ENCODE data around the gene MTMR11. TPM values are rescaled to one million over a fixed set of nuclear protein-coding genes. Genes with fewer than 3 reads are reported as not detected.
"Not testable (repeated sequence)": the region's sequence is repeated elsewhere in the genome, so short reads cannot be mapped to it uniquely, and the experiment has no call there.

MTMR11 gene, protein sequence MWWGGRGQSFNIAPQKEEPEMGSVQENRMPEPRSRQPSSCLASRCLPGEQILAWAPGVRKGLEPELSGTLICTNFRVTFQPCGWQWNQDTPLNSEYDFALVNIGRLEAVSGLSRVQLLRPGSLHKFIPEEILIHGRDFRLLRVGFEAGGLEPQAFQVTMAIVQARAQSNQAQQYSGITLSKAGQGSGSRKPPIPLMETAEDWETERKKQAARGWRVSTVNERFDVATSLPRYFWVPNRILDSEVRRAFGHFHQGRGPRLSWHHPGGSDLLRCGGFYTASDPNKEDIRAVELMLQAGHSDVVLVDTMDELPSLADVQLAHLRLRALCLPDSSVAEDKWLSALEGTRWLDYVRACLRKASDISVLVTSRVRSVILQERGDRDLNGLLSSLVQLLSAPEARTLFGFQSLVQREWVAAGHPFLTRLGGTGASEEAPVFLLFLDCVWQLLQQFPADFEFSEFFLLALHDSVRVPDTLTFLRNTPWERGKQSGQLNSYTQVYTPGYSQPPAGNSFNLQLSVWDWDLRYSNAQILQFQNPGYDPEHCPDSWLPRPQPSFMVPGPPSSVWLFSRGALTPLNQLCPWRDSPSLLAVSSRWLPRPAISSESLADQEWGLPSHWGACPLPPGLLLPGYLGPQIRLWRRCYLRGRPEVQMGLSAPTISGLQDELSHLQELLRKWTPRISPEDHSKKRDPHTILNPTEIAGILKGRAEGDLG
- 10 to 100 TPM; 18.4 to 23.7 TPM for total RNA-seq
- long read RNA-seq, donor 1, transcript MTMR11-202 (17 exons, 2,827 nt) = major isoform, 5 of 8 reads
- long read RNA-seq, donor 1, partial matches to known transcripts = 2 of 8 reads
- long read RNA-seq, donor 1, other reads (novel, unspliced or antisense) = 1 of 8 reads
- long read RNA-seq, donor 2, transcript MTMR11-202 (17 exons, 2,827 nt) = major isoform, 7 of 19 reads
- long read RNA-seq, donor 2, partial matches to known transcripts = 8 of 19 reads
- long read RNA-seq, donor 2, other reads (novel, unspliced or antisense) = 4 of 19 reads

DNA sequence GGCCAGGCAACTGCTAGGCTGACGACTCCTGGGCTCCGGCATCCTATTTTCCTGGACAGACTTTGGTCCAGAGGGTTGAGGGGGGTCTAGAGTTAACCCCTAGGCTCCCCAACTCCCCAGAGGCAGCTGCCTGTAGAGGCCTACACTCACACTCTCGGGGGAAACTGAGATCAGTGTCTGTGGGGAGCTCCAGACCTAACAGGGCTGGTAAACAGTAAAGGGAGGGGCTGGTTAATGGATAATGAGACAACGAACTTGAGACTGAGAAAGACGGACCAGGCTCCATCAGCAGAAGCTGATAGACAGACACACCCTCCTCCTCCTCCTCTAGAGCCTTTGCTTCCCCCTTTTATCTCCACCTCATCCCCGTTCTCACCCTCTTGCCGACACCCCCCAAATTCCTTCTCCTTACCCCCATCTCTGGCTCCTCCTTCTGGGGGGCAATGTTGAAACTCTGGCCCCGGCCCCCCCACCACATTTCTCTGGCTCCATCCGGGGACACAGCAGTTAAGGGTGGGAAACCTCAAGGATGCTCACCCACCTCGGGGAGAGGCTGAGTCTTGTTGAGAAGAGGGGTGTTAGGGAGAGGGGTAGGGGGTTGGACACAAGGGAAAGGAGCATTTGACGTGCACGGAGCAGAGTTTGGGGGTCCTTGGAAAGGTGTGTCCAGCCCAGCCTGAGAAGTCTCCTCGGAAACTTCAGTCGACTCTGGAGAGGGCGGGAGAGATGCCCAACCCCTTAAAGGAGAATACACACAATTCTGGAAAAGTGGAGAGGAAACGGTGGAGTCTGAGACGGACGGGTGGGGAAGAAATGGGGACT lies at the start of gene MTMR11:
Gene MTMR11, minus strand, starts transcription at position 710 of the 822 bp plus-strand sequence. Its CDS starts 232 bp downstream, at position 478.
- intact Hi-C loops (cut with DNase I) = no loop called here
- peak; percentile 80 for DNase-seq (ENCODE audit: low spot score)

- no peak for DNase-seq (ENCODE audit: low spot score)
- intact Hi-C loops (cut with DNase I) = no loop called here
These were observed 43.4 kb upstream of the MTMR11 start for GRCh38 chr1:149979972-149980540.

- no peak for DNase-seq (ENCODE audit: low spot score)
- intact Hi-C loops (cut with DNase I) = no loop called here
These were observed 42.7 kb upstream of the MTMR11 start for GRCh38 chr1:149979245-149979971.

DNA sequence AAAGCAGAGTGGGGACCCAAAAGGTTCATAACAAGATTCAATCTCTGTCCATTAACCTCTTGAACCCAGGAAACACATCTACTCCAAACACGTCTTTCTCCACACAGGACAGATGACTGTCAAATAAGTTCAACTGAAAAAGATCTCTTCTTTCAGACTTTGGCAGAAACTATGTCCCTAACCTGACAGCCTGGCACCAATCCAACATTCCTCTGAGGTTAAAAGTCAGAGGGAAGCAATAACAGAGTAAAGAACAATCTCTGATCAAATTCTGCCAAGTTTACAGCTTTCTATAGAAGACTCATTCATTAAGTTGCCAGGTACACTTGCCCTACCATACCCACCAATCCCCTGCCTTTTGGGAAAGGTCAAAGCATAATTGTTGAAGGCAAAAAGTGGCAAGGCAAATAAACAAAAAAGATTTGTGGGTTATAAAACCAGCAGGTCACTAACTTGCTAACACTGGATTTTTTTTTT lies 41.9 kb upstream of the MTMR11 start:
- no peak for DNase-seq (ENCODE audit: low spot score)
- intact Hi-C loops (cut with DNase I) = no loop called here

DNA sequence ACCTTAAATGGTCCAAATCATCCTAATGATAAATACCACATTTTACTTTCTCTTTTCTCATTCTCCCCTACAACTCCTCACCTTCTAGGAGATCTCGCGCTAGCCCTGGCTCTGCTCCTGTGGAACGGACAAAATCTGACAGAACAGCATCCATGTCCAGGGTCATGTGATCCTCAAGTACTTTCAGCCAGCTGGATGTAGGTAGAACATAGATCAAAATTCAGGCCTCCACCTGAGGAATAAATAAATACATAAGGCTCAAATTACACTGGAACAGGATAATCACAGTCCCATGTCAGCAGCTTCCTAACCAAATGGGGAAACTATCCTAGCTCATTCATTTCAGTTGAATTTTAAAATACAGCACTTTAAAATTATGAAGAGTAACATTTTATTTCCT lies 40.7 kb upstream of the MTMR11 start:
- intact Hi-C loops (cut with DNase I) = no loop called here
- no peak for DNase-seq (ENCODE audit: low spot score)

GRCh38 chr1:149972547-149972946 lies 35.9 kb upstream of the MTMR11 start:
- intact Hi-C loops (cut with DNase I) = no loop called here
- no peak for DNase-seq (ENCODE audit: low spot score)

- intact Hi-C loops (cut with DNase I) = loop anchor here in 1 of 2 donors (1.0 to 10.0 kb wide), 2 partner anchors 86 to 197 kb away; no protein-coding TSS in a partner anchor
These were observed 31.0 kb upstream of the MTMR11 start for GRCh38 chr1:149967646-149968045.

DNA sequence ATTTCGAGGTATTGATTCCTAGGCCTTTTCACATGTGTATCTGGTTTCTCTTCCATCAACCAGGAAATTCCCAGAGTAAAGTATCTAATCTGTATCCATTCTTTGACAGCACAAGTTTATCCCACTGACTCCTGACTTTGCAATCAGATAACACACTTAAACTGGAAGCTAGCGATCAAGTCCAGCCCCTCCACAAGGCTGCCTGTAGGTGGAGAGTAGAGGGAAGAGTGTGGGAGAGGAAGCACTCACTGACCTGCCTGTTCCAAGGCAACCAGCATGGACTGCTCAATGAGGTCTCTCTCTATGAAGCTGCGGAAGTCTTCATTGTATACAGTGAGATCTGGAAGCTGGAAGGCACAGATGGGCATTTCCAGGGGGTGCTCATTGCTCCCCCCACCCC lies 30.4 kb upstream of the MTMR11 start:
- intact Hi-C loops (cut with DNase I) = loop anchor here in 1 of 2 donors (1.0 to 10.0 kb wide), 2 partner anchors 86 to 198 kb away; no protein-coding TSS in a partner anchor
- DNase-seq (ENCODE audit: low spot score) = no peak

More at GRCh38 chr1:149967646-149968045, 31.0 kb upstream of the MTMR11 start:
- DNase-seq (ENCODE audit: low spot score) = no peak

DNA sequence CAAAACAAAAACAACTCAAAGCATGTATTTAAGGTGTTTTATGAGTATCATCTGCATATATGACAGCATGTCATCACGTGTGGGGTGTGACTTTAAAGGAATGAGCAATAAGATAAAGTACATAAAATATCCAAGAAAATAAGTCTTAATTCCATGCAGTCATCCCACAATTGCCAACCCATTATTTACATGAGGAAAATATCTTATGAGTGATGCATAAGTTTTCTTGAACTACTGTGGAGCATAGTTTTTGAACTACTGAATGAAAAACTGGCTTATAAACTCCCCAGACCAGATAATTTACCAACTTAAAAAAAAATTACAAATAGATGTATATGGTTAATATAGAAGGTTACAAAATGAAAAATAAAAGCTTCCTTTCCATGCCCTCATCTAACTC lies 29.7 kb upstream of the MTMR11 start:
- no peak for DNase-seq (ENCODE audit: low spot score)
- intact Hi-C loops (cut with DNase I) = loop anchor here in 1 of 2 donors (10.0 kb wide), 1 partner anchor 198 kb away; no protein-coding TSS in a partner anchor

GRCh38 chr1:149965440-149965839 lies 28.8 kb upstream of the MTMR11 start:
- no peak for DNase-seq (ENCODE audit: low spot score)
- intact Hi-C loops (cut with DNase I) = loop anchor here in 1 of 2 donors (10.0 kb wide), 1 partner anchor 199 kb away; no protein-coding TSS in a partner anchor

GRCh38 chr1:149963358-149963757 lies 26.7 kb upstream of the MTMR11 start:
- DNase-seq (ENCODE audit: low spot score) = no peak
- intact Hi-C loops (cut with DNase I) = loop anchor here (5.0 to 10.0 kb wide), 3 partner anchors 201 to 224 kb away; no protein-coding TSS in a partner anchor

- intact Hi-C loops (cut with DNase I) = loop anchor here (5.0 to 10.0 kb wide), 3 partner anchors 202 to 225 kb away; no protein-coding TSS in a partner anchor
- no peak for DNase-seq (ENCODE audit: low spot score)
These were observed 26.1 kb upstream of the MTMR11 start for GRCh38 chr1:149962736-149963135.

GRCh38 chr1:149962039-149962647 lies 25.5 kb upstream of the MTMR11 start:
- intact Hi-C loops (cut with DNase I) = loop anchor here (5.0 to 10.0 kb wide), 3 partner anchors 203 to 225 kb away; no protein-coding TSS in a partner anchor
- no peak for DNase-seq (ENCODE audit: low spot score)

DNA sequence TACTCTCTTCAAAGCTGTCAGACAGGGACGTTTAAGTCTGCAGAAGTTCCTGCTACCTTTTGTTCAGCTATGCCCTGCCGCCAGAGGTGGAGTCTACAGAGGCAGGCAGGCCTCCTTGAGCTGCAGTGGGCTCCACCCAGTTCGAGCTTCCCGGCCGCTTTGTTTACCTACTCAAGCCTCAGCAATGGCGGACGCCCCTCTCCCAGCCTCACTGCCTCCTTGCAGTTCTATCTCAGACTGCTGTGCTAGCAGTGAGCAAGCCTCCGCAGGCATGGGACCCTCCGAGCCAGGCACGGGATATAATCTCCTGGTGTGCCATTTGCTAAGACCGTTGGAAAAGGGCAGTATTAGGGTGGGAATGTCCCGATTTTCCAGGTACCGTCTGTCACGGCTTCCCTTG lies 20.9 kb upstream of the MTMR11 start:
- intact Hi-C loops (cut with DNase I); DNase-seq (ENCODE audit: low spot score): not testable (repeated sequence)

- intact Hi-C loops (cut with DNase I) = loop anchor here in 1 of 2 donors (5.0 kb wide), 1 partner anchor 297 kb away; no protein-coding TSS in a partner anchor
- DNase-seq (ENCODE audit: low spot score) = no peak
These were observed 13.2 kb upstream of the MTMR11 start for GRCh38 chr1:149949911-149950310.

DNA sequence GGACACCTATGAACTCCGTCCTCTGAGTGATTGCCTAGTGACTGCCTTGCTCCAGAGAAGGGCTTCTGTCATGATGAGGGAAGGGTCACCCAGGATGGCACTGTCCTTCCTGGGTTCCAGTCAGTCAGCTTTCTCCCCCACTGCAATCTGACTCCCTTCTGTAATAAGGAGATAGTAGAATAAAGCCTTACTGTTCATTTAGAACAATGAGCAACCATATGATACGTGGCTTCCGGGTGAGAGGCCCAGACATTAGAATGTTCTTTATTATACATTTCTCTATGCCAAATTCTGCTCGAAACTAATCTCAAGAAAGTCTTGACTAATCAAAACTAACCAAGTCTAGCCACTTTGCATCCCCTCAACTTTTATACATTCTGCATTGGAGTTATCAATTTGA lies 8.5 kb upstream of the MTMR11 start:
- intact Hi-C loops (cut with DNase I) = loop anchor here in 1 of 2 donors (5.0 kb wide), 1 partner anchor 302 kb away; no protein-coding TSS in a partner anchor
- DNase-seq (ENCODE audit: low spot score) = no peak

DNA sequence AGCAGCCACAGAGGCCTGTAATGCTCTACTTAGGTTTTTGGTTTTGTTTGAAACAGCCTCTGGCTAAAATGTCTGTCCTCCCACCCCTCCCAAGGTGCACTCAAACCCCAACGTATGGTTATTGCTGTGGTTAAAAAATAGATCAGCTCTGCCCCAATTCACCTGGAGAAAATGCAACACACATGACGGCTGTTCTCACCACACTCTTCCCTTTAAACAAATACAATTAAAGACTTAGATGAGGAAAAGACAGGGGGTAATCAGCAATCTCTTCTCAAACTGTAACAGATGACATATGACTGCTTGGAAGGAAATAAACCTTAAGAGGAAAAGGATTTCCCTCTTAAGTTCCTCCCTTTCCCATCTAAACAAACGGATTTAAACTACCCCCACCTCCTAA lies 6.2 kb upstream of the MTMR11 start:
- intact Hi-C loops (cut with DNase I) = no loop called here
- no peak for DNase-seq (ENCODE audit: low spot score)

Measured in posterior vena cava (tissue), 2 donors.